Hindlimb muscle (tissue), 1 donor: ENCODE results near the gene NDUFAF2. TPM values are rescaled to one million over a fixed set of nuclear protein-coding genes. Genes with fewer than 3 reads are reported as not detected.

ENCODE experiments used
- DNase-seq: peaks from one replicate; pipeline ENCODE4 v3.0.0-alpha.2; 2013
- polyA plus RNA-seq: library from polyadenylated mRNA; unstranded; fragments of 120-200 nt; gene quantifications from one replicate; pipeline ENCODE4 v1.2.1, GENCODE V29; 2013; ENCODE audit not compliant: insufficient read length

Gene NDUFAF2
- polyA plus RNA-seq, 1 donor, result 25.9 TPM

DNA sequence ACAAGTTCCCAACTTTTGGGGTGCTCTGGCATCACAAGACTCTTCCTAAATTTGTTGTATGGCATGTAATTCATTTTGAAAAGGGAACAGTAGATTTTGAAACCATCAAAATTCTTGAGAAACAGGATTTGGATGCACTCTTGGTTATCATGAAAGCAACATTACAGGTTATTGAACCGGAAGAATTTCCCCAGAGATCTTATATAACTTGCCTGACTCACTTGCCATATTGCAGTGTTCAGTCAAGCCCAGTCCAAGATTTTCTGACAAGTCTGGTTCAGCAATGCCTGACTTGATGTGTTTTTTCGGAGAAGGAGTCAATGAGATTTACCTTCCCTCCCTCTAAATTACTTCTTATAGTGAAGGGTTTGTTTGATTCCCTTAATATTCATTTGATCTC is 185.3 kb downstream of the NDUFAF2 start:
- DNase-seq, result no peak

DNA sequence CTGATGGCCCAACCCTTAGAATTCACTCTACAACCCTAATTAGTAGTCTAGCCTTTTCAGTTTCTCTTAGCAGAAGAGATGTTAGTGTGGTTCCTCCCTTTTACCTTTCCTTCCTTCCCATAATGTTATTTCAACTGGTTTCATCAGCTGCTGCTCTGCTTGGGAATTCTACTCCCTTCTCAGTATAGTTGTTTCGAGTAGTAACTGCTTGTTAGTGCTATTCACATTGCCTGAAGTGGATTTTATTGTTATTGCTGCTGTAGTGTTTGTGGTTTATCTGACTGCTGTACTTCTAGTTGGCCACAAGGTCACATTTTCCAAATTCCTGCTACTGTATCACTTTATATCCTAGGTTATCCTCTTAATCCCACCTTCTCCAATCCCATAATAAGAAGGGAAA is 187.6 kb downstream of the NDUFAF2 start:
- DNase-seq, result no peak

DNA sequence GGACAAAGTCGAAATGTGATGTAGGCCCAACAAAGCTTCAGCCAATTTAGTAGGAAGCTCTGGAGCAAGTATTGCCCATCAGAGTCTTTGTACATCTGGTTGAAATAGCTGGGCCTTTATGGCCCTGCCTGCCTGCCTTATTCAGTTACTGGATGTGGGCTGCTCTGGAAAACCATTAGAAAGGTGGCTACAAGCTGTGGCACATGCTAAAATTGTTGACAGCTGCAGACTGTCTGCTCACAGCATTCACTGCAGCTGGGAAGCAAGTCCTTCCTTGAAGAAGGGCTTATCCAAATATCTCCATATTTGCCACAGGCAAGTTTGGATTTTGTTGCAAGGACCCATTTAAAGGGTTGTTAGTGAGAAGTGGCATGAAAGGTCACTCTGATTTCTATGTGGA is 192.8 kb downstream of the NDUFAF2 start:
- DNase-seq, result no peak

DNA sequence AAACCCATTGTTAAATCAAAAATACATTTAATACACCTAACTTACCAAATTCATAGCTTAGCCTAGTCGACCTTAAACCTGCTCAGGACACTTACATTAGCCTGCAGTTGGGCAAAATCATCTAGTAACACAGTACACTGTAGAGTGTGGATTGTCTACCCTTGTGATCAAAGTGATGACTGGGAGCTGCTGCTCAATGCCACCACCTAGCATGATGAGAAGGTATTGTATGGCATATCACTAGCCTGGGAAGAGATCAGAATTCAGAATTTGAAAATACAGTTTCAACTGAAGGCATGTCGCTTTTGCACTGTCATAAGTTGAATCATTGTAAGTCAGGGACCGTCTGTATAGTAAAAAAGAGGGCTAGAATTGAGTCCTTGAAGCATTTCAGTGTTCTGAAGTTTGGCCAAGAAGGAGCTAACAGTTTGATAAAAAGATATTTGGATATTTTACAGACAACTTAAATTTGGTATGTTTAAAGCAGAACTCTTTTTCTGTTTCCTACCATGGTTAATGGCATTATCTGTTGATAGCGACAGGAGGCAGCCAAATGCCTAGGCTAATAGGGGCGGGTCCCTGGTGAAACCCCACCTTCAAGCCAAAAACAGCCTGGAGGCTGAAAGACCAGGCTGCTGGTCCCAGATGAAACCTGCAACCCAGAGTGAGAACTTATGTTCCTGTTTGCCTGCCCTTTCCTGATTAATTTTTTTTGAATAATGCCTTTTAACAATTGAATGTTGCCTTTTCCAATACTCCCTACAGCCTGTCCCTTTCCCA is 194.3 kb downstream of the NDUFAF2 start:
- DNase-seq, result no peak

DNA sequence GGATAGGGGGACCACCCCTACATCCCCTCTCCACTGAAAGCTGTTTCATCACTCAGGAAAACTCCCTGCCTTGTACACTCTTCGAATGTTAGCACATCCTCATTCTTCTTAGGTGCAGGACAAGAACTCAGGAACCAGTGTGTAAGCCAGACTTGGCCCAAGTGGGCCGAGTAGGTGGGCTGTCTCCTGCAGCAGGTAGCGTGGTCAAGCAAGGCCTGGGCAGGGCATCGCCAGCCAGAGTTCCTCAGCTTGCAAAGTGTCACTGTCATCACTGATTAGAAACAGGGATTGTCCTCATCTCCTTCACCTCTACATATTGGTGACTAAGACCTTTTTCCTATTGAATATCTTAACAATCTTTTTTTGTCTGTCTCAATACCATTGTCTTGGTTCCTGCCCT is 194.9 kb downstream of the NDUFAF2 start:
- DNase-seq, result no peak

DNA sequence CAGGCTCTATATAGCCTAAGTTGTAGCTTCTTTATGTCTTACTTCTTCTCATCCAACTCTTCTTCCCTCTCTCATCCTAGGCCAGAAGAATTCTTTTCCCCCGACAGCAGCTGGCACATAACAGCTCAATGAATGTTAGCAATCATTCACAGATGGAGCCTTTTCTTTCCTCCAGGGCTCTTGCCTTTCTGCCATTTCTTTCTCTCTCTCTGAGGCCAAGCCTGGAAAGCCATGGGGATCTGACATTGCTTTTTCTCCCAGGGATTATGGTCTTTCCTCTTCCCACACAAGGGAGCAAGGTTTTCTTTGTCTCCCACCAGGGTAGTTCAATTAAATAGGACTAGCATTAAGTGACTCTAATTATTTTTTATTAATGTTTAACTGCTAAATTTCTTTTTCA is 196.8 kb downstream of the NDUFAF2 start:
- DNase-seq, result no peak

DNA sequence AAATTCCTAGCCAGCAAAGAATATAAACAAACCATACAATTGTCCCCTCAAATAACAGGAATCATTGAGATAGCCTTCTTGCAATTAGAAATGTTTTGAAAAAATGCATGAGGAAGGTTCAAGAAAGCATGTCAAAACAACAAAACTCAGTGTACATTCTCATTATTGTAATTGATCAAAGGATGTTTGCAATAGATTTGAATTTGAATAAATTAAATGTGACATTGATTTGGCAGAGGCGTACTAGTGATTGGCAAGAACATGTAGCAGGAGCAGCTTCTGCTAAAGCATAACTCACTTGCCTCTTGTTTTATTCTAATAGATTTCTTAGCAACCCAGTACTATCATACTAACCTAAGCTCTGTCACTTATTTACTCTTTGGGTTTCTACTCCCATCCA is 197.4 kb downstream of the NDUFAF2 start:
- DNase-seq, result no peak

DNA sequence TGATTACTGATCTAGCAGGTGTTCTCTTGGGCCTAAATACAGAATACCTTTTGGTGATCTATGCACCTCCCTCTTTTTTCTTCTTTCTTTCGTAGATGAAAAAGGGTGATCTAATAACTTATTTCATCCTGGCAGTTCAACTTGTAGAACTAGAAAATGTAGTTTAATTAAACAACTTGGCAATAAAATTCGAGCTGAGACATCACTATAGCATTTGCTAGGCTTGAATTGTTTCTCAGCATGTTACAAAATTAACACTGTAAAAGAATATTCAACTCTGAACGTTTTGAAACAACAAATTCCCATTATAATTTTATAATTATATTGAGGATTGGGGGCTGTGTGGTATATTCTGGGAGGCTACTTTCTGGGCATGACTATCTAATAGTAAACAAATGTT is 197.8 kb downstream of the NDUFAF2 start:
- no peak for DNase-seq

DNA sequence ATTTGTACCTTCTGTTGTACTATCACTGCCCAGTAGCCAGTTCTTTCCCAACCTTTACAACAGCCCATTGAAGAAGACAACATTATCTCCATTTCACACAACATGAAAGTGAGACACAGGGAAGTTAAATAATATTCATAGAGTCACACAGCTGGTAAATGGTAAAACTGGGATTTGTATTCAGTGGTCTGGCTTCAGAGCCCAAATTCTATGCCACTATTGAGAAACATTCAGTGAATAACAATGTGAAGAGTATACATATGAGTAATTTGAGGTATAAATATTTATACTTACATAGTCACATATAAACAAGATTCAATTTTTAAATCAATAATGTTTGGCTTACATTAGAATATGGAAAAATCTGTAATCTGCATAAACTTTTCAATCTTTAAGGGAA is 203.5 kb downstream of the NDUFAF2 start:
- DNase-seq, result no peak

DNA sequence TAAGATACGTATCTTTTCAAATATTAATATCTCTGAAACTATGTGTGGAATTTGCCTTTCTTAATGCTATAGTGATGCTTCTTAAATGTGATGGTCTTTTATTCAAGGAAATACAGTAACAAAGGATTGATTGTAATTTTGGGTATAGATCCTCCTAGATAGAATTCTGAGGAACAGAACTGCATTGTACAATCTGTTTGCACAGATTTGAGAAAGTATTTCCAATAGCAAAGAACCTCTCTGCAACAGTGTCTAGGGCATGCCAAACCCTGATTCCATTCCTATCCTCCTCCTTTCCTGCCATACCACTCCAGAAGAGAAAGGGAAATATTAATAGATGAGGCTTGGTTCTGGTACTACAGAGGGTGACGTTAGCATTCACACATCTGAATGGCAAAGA is 206.9 kb downstream of the NDUFAF2 start:
- DNase-seq, result no peak

DNA sequence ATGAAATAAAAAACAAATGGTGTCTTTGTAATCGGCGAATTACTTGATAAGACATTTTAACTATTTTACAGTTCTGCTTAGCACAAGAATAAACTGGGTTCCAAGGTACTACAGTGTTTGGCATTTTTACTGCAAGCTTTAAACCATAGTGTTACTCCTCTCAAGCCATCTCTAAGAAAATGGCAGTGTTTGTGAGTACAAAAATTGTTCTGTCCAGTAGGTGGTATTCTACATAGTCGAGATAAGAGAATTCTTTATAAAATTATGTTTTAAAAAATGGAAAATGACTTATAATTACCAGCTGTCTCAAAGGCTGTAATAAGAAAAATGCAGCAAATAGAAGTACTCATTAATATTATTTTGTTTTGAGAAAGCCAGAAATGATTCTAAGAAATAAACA is 214.1 kb downstream of the NDUFAF2 start:
- no peak for DNase-seq

DNA sequence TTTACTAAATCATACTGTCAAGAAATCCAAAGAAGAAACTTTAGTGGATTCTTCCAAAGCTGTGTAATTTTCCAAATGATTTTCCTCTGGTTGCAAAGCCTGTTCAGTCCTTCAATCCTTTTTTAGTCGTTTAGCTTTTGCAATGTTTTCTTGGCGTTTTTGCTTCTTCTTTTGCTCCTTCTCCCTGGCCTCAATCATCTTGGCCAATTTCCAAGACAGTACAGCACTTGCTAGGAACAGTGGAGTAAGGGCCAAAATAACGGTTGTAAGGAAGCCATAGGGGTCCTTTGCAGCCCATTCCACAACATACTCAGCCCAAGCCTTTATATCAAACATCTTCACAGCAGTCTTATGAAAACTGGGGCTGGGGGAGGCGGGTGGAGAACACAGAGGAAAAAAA is 214.8 kb downstream of the NDUFAF2 start:
- DNase-seq, result no peak

DNA sequence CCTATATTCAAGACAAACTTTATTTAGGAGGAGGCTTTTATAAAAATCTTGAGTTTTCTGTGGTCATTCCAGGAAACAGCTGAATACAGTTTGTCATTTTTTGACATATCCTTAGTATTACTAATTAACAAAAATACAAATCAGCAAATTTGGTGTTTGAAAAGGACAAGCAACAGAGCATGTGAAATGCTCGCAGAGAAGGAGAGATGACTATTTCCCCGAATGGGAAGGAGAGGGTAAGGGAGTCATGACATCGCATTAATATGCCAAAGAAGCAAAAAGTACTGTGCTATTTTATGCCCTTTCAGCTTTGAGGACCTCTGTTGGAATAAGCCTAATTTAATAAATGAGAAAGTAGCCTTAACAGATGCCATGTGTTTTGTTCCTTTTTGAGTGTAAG is 215.5 kb downstream of the NDUFAF2 start:
- no peak for DNase-seq

DNA sequence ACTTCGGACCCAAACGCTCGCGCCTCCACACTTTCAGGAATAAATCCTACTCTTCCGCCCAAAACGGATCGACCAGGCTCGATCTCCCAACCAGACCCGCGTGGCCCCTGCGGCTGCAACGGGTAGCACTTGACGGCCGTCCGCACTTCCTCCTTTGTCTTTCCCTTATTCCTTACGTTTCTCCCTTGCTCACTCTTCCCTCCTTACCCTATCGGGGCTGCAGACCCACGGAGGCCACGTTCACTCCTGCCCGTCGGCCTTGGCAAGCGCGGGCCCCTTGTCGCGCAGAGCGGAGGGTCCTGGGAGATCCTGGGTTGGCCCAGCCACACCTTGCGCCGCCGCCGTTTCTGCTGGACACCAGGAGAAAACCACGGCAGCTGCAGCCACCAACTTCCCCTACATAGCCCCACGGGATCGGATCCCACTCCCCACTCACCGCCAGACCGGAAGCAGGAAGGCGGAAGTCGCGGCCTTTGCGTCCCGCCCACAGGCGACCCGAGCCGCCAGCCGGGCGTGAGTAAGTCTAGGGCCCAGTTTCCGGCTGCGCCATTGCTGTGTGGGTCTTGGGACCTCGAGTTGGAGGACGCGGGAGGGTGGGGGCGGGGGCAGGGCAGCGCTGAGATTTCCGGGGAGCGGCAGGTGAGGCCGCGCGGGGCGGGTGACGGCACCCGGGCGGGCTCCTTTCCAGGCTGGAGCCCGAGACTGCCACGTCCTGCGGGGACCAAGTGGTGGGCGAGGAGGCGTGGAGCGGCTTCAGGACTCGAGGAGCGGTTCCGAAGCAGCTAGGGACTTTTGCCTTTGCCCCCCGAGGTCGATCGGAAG is 217.2 kb downstream of the NDUFAF2 start, which contains the start of gene SMIM15:
Gene SMIM15, minus strand, starts transcription at position 459 of the 822 bp plus-strand sequence. CDS start 2,297 bp downstream, outside the sequence.
- peak; percentile 89 for DNase-seq

DNA sequence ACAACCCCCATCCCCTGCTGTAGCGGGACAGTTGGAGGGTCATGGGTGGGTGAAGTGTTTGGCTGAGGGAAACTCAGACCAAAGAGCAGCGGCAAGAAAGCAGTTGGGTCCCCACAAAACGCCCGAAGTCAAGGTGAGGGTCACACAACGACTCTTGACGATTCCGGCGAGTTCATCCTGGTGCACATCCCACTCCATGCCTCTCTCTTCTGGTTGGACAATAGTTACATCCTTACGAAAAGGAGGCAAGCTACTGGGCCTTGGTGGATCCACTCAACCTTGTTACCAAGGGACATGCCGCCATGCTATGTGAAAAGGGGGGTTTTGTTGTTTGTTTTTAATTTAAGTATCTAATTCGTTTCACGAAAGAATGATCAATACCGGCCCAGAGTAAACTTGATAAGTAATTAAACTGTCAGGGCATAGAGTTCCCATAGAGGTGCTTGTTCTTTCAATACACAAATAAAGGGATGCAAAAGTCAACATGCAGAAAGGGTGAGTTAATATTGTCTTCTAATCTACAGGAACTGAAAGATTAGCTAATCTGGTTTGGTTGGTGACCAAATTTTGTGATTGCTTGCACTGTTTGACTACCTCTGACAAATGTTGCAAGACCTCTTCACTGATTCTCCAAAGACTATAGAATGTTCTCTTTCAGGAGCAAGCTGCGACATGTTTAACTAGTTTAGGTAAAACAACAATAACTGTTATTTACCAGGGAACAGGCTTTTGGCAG is 218.0 kb downstream of the NDUFAF2 start:
- DNase-seq, result peak; percentile 31

DNA sequence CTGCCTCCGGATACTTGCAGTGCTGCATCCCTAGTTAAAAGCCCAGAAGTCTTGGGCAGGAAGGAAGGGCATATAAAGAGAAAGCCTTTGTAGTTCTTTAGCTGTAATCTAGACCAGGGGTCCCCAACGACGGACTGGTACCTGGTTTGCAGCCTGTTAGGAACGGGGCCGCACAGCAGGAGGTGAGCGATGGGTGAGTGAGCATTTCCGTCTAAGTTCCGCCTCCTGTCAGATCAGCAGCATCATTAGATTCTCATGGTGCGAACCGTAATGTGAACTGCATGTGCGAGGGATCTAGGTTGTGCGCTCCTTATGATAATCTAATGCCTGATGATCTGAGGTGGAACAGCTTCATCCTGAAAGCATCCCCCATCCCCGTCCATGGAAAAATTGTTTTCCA is 218.9 kb downstream of the NDUFAF2 start:
- DNase-seq, result no peak

DNA sequence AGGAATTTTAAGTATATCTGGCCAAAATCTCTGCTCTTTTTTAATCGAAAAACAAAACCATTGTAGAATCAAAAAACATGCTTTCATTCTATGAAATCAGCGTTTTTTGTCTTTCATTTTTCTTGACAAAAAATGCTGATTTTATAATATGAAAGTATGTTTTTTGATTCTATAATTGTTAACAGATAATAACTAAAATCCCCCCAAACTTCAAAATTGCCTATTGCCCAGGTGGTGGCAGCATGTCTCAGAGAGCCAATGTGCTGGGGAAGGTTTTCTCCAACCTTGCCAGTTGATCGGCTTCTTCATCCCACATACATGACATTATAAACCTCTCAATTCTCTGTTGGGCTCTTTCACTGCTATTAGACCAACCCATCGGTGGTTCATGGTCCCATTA is 222.4 kb downstream of the NDUFAF2 start:
- DNase-seq, result peak; percentile 12

DNA sequence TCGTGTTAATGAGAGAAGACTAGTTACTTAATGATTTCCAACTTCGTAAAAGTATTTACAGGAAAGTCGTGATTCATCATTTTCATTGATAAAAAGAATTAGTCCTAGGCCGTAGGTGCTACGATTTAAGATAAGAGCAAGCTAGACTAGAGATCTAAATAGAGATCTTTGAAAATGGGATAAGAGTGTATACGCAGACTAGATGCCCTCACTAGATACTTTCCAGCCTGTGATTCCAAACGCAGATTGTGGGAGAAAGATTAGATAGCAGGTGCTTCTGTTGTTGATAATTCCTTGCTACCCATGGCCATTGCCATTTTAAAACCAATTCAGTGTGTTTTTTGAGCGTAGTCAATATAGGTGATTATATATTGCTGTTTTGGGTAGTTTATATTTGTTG is 223.9 kb downstream of the NDUFAF2 start:
- no peak for DNase-seq

DNA sequence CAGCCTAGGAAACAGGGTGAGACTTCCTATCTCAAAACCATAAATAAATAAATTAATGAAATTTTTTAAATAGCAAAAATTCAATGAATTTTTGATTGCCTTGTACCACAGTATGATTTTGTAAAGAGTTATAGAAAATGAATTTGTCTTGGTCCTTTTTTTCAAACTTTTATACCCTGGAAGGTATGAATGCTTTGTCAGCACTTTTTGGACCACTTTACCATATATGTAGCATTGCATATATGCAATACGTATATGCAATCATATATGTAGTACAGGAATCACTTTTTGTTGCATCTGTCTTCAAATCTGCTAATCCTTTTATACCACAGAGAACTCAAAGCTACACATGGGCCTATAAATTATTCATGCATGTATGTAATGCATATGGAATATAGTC is 226.5 kb downstream of the NDUFAF2 start:
- no peak for DNase-seq

DNA sequence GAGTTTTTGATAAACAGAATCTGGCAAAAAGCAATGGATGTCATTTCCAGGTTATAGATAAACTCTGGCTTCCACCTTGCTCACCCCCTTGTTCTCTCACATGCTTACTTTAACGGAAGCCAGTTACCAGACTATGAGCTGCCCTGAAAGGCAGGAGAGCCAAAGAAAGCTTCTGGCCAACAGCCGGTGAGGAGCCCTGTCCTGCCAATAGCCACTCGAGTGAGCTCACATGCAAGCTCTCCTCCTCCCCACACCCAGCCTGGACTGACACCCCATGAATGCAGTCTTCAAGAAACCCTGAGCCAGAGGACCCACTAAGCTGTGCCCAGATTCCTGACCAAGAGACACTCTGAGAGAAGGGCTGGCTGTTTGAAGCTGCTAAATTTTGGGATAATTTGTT is 231.6 kb downstream of the NDUFAF2 start:
- DNase-seq, result no peak

DNA sequence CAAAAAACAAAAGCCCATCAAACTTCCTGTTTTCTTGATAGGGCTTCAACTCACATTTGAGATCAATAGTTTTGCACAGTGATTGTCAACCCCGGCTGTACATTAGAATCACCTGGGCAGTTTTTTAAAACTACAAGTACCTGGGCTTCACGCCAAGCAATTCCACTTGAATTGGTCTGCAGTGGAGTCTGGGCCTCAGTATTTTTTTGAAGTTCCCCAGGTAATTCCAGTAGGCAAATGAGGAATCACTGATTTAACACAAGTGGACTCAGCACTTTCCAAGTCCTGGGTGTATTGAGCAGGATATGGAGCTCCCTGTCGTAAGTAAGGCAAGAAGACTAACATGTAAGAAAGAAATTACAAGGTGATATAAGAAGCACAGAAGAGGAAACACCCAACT is 232.1 kb downstream of the NDUFAF2 start:
- DNase-seq, result no peak

DNA sequence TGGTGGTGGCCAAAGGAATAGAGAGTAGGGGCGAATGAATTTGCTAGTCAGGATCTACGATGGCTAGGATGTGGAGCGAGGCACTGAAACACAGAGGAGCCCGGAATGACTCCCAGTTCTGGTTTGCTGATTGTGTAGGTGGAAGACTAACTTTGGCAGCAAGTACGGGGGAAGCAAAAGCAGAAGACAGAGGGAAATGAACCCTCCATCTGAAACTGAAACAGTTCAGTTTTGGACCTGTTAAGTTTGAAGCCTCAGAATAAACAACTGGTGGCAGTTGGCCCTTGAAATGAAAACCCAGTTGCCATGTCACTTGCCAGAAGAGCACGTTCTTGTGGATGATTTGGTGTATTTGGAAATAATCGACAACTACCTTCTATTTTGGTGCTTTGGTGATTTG is 232.7 kb downstream of the NDUFAF2 start:
- DNase-seq, result no peak

DNA sequence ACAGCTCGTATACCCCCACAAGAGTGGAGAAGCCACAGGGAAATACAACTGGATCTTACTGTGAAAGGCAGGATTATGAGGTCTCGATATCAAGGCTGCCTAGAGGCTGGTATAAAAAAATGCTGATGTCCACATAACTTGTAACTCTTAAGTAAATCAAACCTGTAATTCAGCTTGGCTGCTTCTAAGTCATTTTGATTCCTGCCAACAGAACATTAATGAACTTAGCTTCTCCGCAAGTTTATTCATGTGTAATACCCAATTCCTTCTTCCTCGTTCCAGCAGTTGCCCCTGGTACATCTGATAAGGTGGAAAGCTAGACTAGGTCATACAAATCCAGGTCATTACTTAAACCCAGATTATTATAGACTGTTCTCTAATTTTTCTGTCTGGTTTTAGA is 233.7 kb downstream of the NDUFAF2 start:
- no peak for DNase-seq
